Adrenal gland (tissue), 5 donors: Measurements from ENCODE around the gene BRD4.

Experiments used
- CTCF ChIP-seq, 6 experiments: fragments of 450-650 bp in 4 of 6; fragments of 200-600 bp in 2 of 6; sonication (generic) in 1 of 6; IDR thresholded peaks; 1 replicate in 5 of 6; 2 replicates in 1 of 6; pipeline versions ENCODE4 v1.5.1 to v1.8.0; 2016 to 2021; ENCODE audit warnings: antibody characterized with exemption in 6 of 6, mild to moderate bottlenecking in 2 of 6, moderate library complexity in 1 of 6
- POLR2A ChIP-seq, 2 donors: fragments of 450-650 bp; IDR thresholded peaks; one replicate each; pipeline ENCODE4 v1.6.1; 2017; ENCODE audit warnings: antibody characterized with exemption in 2 of 2, mild to moderate bottlenecking in 2 of 2, moderate library complexity in 1 of 2
- donor health status: DM: no; HTN: no; CAD: no.

GRCh38 chr19:15198951-15199660 is 133.2 kb downstream of the BRD4 start:
- TF ChIP-seq CTCF (IDR thresholded peaks at IDR 0.05), result no peak
- TF ChIP-seq POLR2A (IDR thresholded peaks at IDR 0.05), result no peak
